HEK293T (cell line): ENCODE data around the gene SPRYD3.

Source experiments
- ARNT ChIP-seq: fragments of 450-650 bp; IDR thresholded peaks from 2 replicates; pipeline ENCODE4 v1.6.1; 2017; ENCODE audit warnings: mild to moderate bottlenecking
- BHLHE40 ChIP-seq: fragments of 450-650 bp; IDR thresholded peaks from 2 replicates; pipeline ENCODE4 v1.6.1; 2016; ENCODE audit warnings: mild to moderate bottlenecking, moderate library complexity, borderline replicate concordance
- CTBP1 ChIP-seq: fragments of 450-650 bp; IDR thresholded peaks from 2 replicates; pipeline ENCODE4 v1.6.1; 2016; ENCODE audit warnings: borderline replicate concordance
- ELF4 ChIP-seq: fragments of 450-650 bp; IDR thresholded peaks from 2 replicates; pipeline ENCODE4 v1.6.1; 2017; ENCODE audit warnings: antibody characterized with exemption
- FOXK2 ChIP-seq: fragments of 450-650 bp; IDR thresholded peaks from 2 replicates; pipeline ENCODE4 v1.6.1; 2016; ENCODE audit warnings: mild to moderate bottlenecking
- FOXM1 ChIP-seq: fragments of 450-650 bp; IDR thresholded peaks from 2 replicates; pipeline ENCODE4 v1.6.1; 2017; ENCODE audit warnings: mild to moderate bottlenecking, borderline replicate concordance
- HDGF ChIP-seq: fragments of 450-650 bp; IDR thresholded peaks from 2 replicates; pipeline ENCODE4 v1.6.1; 2017; ENCODE audit warnings: antibody characterized with exemption, borderline replicate concordance
- NFRKB ChIP-seq: fragments of 450-650 bp; IDR thresholded peaks from 2 replicates; pipeline ENCODE4 v1.6.1; 2016; ENCODE audit warnings: mild to moderate bottlenecking, moderate library complexity
- PKNOX1 ChIP-seq: fragments of 450-650 bp; IDR thresholded peaks from 2 replicates; pipeline ENCODE4 v1.6.1; 2016
- SP1 ChIP-seq: fragments of 450-650 bp; IDR thresholded peaks from 2 replicates; pipeline ENCODE4 v1.6.1; 2017
- SUZ12 ChIP-seq: fragments of 450-650 bp; IDR thresholded peaks from 2 replicates; pipeline ENCODE4 v1.6.1; 2016; ENCODE audit warnings: mild to moderate bottlenecking
- TARDBP ChIP-seq: fragments of 450-650 bp; IDR thresholded peaks from 2 replicates; pipeline ENCODE4 v1.6.1; 2016

GRCh38 chr12:53120685-53121525 is 41.7 kb upstream of the SPRYD3 start:
- no peak for TF ChIP-seq BHLHE40
- TF ChIP-seq ELF4 = no peak
- TF ChIP-seq CTBP1 = no peak
- TF ChIP-seq HDGF = no peak
- TF ChIP-seq ARNT = no peak
- TF ChIP-seq SP1 = no peak
- TF ChIP-seq FOXM1 = no peak
- no peak for TF ChIP-seq SUZ12
- TF ChIP-seq FOXK2 = no peak
- no peak for TF ChIP-seq PKNOX1
- TF ChIP-seq TARDBP = no peak
- no peak for TF ChIP-seq NFRKB
